K562 (cell line): Measurements from ENCODE around the gene PALM3. TPM values are rescaled to one million over a fixed set of nuclear protein-coding genes. Genes with fewer than 3 reads are reported as not detected.
A peak's percentile ranks its signal among the peaks of the same experiment; 100 is the strongest.

ENCODE experiments used
- CREM ChIP-seq: IDR thresholded peaks from 2 replicates; pipeline ENCODE4 v1.6.1; 2014; ENCODE audit warnings: antibody characterized with exemption, low read depth
- GATAD2B ChIP-seq: fragments of 450-650 bp; IDR thresholded peaks from 2 replicates; pipeline ENCODE4 v1.6.1; 2017; ENCODE audit warnings: mild to moderate bottlenecking, borderline replicate concordance
- HMGN3 ChIP-seq: IDR thresholded peaks from 2 replicates; pipeline ENCODE4 v1.6.1; 2011; ENCODE audit warnings: borderline replicate concordance, low read depth, mild to moderate bottlenecking, mixed read lengths, low read length; ENCODE audit not compliant: insufficient read length; ENCODE audit errors: extremely low read depth
- ILK ChIP-seq: fragments of 450-650 bp; IDR thresholded peaks from 2 replicates; pipeline ENCODE4 v1.6.1; 2016; ENCODE audit warnings: missing genetic modification characterization, low read depth, mild to moderate bottlenecking, missing compliant biosample characterization, moderate library complexity, borderline replicate concordance
- KLF1 ChIP-seq: fragments of 450-650 bp; IDR thresholded peaks from 2 replicates; pipeline ENCODE4 v1.6.1; 2016; ENCODE audit warnings: missing genetic modification characterization, missing compliant biosample characterization
- KLF16 ChIP-seq: IDR thresholded peaks from 2 replicates; pipeline ENCODE4 v1.6.1; 2016; ENCODE audit warnings: antibody characterized with exemption
- L3MBTL2 ChIP-seq: fragments of 450-650 bp; IDR thresholded peaks from 2 replicates; pipeline ENCODE4 v1.6.1; 2016; ENCODE audit warnings: mild to moderate bottlenecking, moderate library complexity
- MECOM ChIP-seq: fragments of 250-450 bp; sonication (Bioruptor Pico); IDR thresholded peaks from 2 replicates; pipeline ENCODE4 v1.8.0; 2022; ENCODE audit warnings: inconsistent platforms
- PRPF4 ChIP-seq: fragments of 200-400 bp; formaldehyde crosslinking; IDR thresholded peaks from one replicate; pipeline ENCODE4 v1.6.1; 2017; ENCODE audit warnings: low read length, low read depth, mild to moderate bottlenecking; ENCODE audit not compliant: insufficient read depth, poor library complexity, severe bottlenecking
- RNF2 ChIP-seq: sonication (generic); IDR thresholded peaks from 2 replicates; pipeline ENCODE4 v1.6.1; 2016
- SMARCC2 ChIP-seq: fragments of 450-650 bp; IDR thresholded peaks from 2 replicates; pipeline ENCODE4 v1.6.1; 2017; ENCODE audit warnings: antibody characterized with exemption, moderate library complexity, mild to moderate bottlenecking, low read depth
- SREBF1 ChIP-seq: fragments of 150-350 bp; IDR thresholded peaks from 2 replicates; pipeline ENCODE4 v1.6.1; 2014; ENCODE audit warnings: antibody characterized with exemption, low read depth, low read length, borderline replicate concordance
- SREBF2 ChIP-seq: sonication (generic); formaldehyde crosslinking; IDR thresholded peaks from 2 replicates; pipeline ENCODE4 v1.4.0; 2020; ENCODE audit warnings: mild to moderate bottlenecking, missing genetic modification reagents
- TAF15 ChIP-seq: fragments of 200-400 bp; formaldehyde crosslinking; IDR thresholded peaks from 2 replicates; pipeline ENCODE4 v1.6.1; 2017; ENCODE audit warnings: mild to moderate bottlenecking, low read depth, low read length, moderate library complexity
- THRAP3 ChIP-seq: fragments of 450-650 bp; IDR thresholded peaks from 2 replicates; pipeline ENCODE4 v1.6.1; 2016; ENCODE audit warnings: mild to moderate bottlenecking, inconsistent platforms, borderline replicate concordance
- TRIM24 ChIP-seq, 2 experiments: fragments of 450-650 bp; IDR thresholded peaks; 2 replicates each; pipeline ENCODE4 v1.6.1; 2016
- ZBTB2 ChIP-seq: fragments of 450-650 bp; IDR thresholded peaks from 2 replicates; pipeline ENCODE4 v1.6.1; 2016; ENCODE audit warnings: antibody characterized with exemption
- ZBTB33 ChIP-seq: sonication (generic); formaldehyde crosslinking; IDR thresholded peaks from 2 replicates; pipeline ENCODE4 v1.8.1; 2023; ENCODE audit warnings: mild to moderate bottlenecking, missing genetic modification reagents
- ZNF280A ChIP-seq: fragments of 450-650 bp; IDR thresholded peaks from 2 replicates; pipeline ENCODE4 v1.6.1; 2018; ENCODE audit warnings: mild to moderate bottlenecking, low read depth; ENCODE audit not compliant: partially characterized antibody
- ZNF518B ChIP-seq: fragments of 250-450 bp; sonication (Bioruptor Pico); IDR thresholded peaks from 2 replicates; pipeline ENCODE4 v1.5.0; 2021; ENCODE audit warnings: mild to moderate bottlenecking, moderate library complexity
- polyA plus RNA-seq, 8 experiments: library from polyadenylated mRNA; depleted of rRNA in 4 of 8; stranded (reverse) in 5 of 8; unstranded in 3 of 8; fragments of >200 nt; fragmentation: Nextera tagmentation in 2 of 8; fragmentation: Illumina TruSeq in 1 of 8; extraction: Ambion mirVana in 2 of 8; extraction: Trizol in 1 of 8; gene quantifications; 2 replicates each; pipeline versions ENCODE4 v1.2.1 to v1.2.3, GENCODE V29; 2011 to 2014; ENCODE audit warnings: inconsistent platforms in 1 of 8, missing spikeins in 1 of 8
- total RNA-seq, 7 experiments: library from RNA; depleted of rRNA in 6 of 7; stranded (reverse); fragments of >200 nt in 6 of 7; fragmentation: Illumina TruSeq in 2 of 7; extraction: Trizol in 2 of 7; gene quantifications; 2 replicates each; pipeline versions ENCODE4 v1.2.1 to v1.2.3, GENCODE V29; 2011 to 2021; ENCODE audit warnings: low replicate concordance in 1 of 7

PALM3 gene
- total and polyA plus RNA-seq, 9 of the 15 experiments (the other 6 are each of a cell fraction or from before 2014, with no cell fraction given), result 0.07 to 9.3 (median 3.3) TPM

- TF ChIP-seq ZNF518B (CRISPR knock-in tag) (no peak), ILK (tag) (no peak), CREM (peak; percentile 89), SMARCC2 (no peak), ZBTB33 (CRISPR knock-in tag) (peak; percentile 71), MECOM (no peak), SREBF1 (no peak), ZNF280A (no peak), TRIM24 (IDR thresholded peaks at IDR 0.05) (peak in 1 of 2 experiments; percentile 73; a peak in 2 of 4 replicates), THRAP3 (no peak), PRPF4 (no peak), KLF16 (no peak), RNF2 (no peak), GATAD2B (no peak), HMGN3 (no peak), SREBF2 (CRISPR knock-in tag) (no peak), ZBTB2 (peak; percentile 99), L3MBTL2 (no peak; the same call in 1 of the 2 replicates), KLF1 (no peak), TAF15 (no peak)
These were observed 19.3 kb upstream of the PALM3 start (continued) for GRCh38 chr19:14080887-14081796.
